HCT116 (cell line): Measurements from ENCODE around the gene GMPPB. TPM values are rescaled to one million over a fixed set of nuclear protein-coding genes. Genes with fewer than 3 reads are reported as not detected.

Source experiments
- ATAC-seq: fragments of 200-7000 bp; cut with Tn5 transposase; 2 replicates; pipeline ENCODE4 v1.9.1; 2020; ENCODE audit warnings: mild to moderate bottlenecking, moderate library complexity
- BruUV-seq: library from RNA; stranded (reverse); fragments of 400-500 nt; replicated peaks from 2 replicates; lab custom pipeline; 2021; lab: Mats Ljungman, UMichigan
- CTCF ChIA-PET: fragments of 300-600 bp; sonication (Branson Sonifier 250); formaldehyde crosslinking; loops from one replicate; lab custom pipeline; 2021; ENCODE audit warnings: antibody characterized with exemption; lab: Charles Lee
- POLR2A ChIA-PET: fragments of 300-600, 350-600 bp; sonication (Branson Sonifier 250); formaldehyde crosslinking; loops from one replicate; lab custom pipeline; 2021; ENCODE audit warnings: antibody characterized with exemption; lab: Charles Lee
- RAD21 ChIA-PET, 2 experiments: fragments of 300-600 bp; sonication (Branson Sonifier 250); formaldehyde crosslinking; loops; one replicate each; lab custom pipeline; 2023; ENCODE audit warnings: low total read pairs in 2 of 2; ENCODE audit not compliant: uncharacterized antibody in 2 of 2, unreplicated experiment in 2 of 2, low non-redundant PET in 1 of 2; lab: Charles Lee
- DNase-seq: peaks from one replicate; pipeline ENCODE4 v3.0.0-alpha.2; 2010; ENCODE audit warnings: low read depth, low spot score
- H2AFZ ChIP-seq: fragments of 200-600 bp; shearing (Covaris generic), sonication (generic); 2 replicates; pipeline ENCODE4 v1.6.1; 2017; ENCODE audit warnings: low read depth, mixed run types, mixed read lengths, antibody characterized with exemption, low read length; ENCODE audit not compliant: poor library complexity, severe bottlenecking
- H3K27ac ChIP-seq: 2 replicates; pipeline ENCODE4 v1.5.1; 2012; ENCODE audit warnings: low read depth, low read length
- H3K27me3 ChIP-seq: fragments of 200-600 bp; sonication (generic); 2 replicates; pipeline ENCODE4 v1.6.1; 2016; ENCODE audit warnings: mixed run types, low read length, mixed read lengths; ENCODE audit not compliant: insufficient read depth
- H3K36me3 ChIP-seq, 2 experiments: fragments of 200-500 bp in 1 of 2; fragments of 200-600 bp in 1 of 2; sonication (Bioruptor generic) in 1 of 2; sonication (generic) in 1 of 2; 2 replicates each; pipeline versions ENCODE4 v1.5.1 to v1.6.1; 2014 to 2016; ENCODE audit warnings: low read length in 2 of 2, inconsistent platforms in 1 of 2, mixed read lengths in 1 of 2, mixed run types in 1 of 2; ENCODE audit not compliant: insufficient read depth in 2 of 2, control insufficient read depth in 1 of 2
- H3K4me1 ChIP-seq, 2 experiments: fragments of 200-600 bp in 1 of 2; sonication (generic) in 1 of 2; 2 replicates each; pipeline versions ENCODE4 v1.5.1 to v1.6.1; 2012 to 2017; ENCODE audit warnings: low read length in 2 of 2, inconsistent platforms in 1 of 2, mild to moderate bottlenecking in 1 of 2, mixed read lengths in 1 of 2, mixed run types in 1 of 2, moderate library complexity in 1 of 2; ENCODE audit not compliant: insufficient read depth in 2 of 2, control insufficient read depth in 1 of 2
- H3K4me2 ChIP-seq: fragments of 200-600 bp; sonication (generic); 2 replicates; pipeline ENCODE4 v1.6.1; 2017; ENCODE audit warnings: mixed run types, low read length, mixed read lengths
- H3K4me3 ChIP-seq, 2 experiments: fragments of 200-600 bp in 1 of 2; sonication (generic) in 1 of 2; replicated peaks in 1 of 2; 2 replicates each; pipeline ENCODE4 v1.5.1; 2011 to 2016; ENCODE audit warnings: low read length in 2 of 2, control low read depth in 1 of 2, low read depth in 1 of 2, mild to moderate bottlenecking in 1 of 2, mixed read lengths in 1 of 2, mixed run types in 1 of 2
- H3K79me2 ChIP-seq: fragments of 200-600 bp; sonication (generic); 2 replicates; pipeline ENCODE4 v1.6.1; 2017; ENCODE audit warnings: mild to moderate bottlenecking, mixed run types, low read length, moderate library complexity, mixed read lengths; ENCODE audit not compliant: insufficient read depth
- H3K9ac ChIP-seq: fragments of 200-600 bp; sonication (generic); 2 replicates; pipeline ENCODE4 v1.6.1; 2016; ENCODE audit warnings: low read length, mixed read lengths
- H3K9me2 ChIP-seq: fragments of 200-600 bp; sonication (generic), shearing (Covaris generic); 2 replicates; pipeline ENCODE4 v1.6.1; 2017; ENCODE audit warnings: mixed run types, mild to moderate bottlenecking, moderate library complexity; ENCODE audit not compliant: insufficient read depth
- H3K9me3 ChIP-seq, 2 experiments: fragments of 200-500 bp in 1 of 2; fragments of 200-600 bp in 1 of 2; sonication (Bioruptor generic) in 1 of 2; sonication (generic) in 1 of 2; 2 replicates each; pipeline ENCODE4 v1.6.1; 2014 to 2017; ENCODE audit warnings: low read length in 2 of 2, mixed read lengths in 2 of 2, inconsistent platforms in 1 of 2, low read depth in 1 of 2, mild to moderate bottlenecking in 1 of 2, mixed run types in 1 of 2, moderate library complexity in 1 of 2; ENCODE audit not compliant: control insufficient read depth in 1 of 2, insufficient read depth in 1 of 2
- H4K20me1 ChIP-seq: fragments of 200-600 bp; sonication (generic), shearing (Covaris generic); 2 replicates; pipeline ENCODE4 v1.6.1; 2017; ENCODE audit warnings: mixed run types, mild to moderate bottlenecking, moderate library complexity; ENCODE audit not compliant: insufficient read depth
- CEBPB ChIP-seq: IDR thresholded peaks from 2 replicates; pipeline ENCODE4 v1.6.1; 2012; ENCODE audit warnings: low read depth
- EZH2 ChIP-seq: fragments of 200-600 bp; sonication (generic); IDR thresholded peaks from 2 replicates; pipeline ENCODE4 v1.6.1; 2017; ENCODE audit warnings: antibody characterized with exemption, mixed run types
- EZH2phosphoT487 ChIP-seq: fragments of 200-600 bp; IDR thresholded peaks from 2 replicates; pipeline ENCODE4 v1.6.1; 2018; ENCODE audit warnings: antibody characterized with exemption, borderline replicate concordance
- FOSL1 ChIP-seq: IDR thresholded peaks from 2 replicates; pipeline ENCODE4 v1.6.1; 2012; ENCODE audit warnings: low read depth
- JUND ChIP-seq: IDR thresholded peaks from 2 replicates; pipeline ENCODE4 v1.6.1; 2012
- MAX ChIP-seq: IDR thresholded peaks from 2 replicates; pipeline ENCODE4 v1.6.1; 2012
- POLR2A ChIP-seq: IDR thresholded peaks from 2 replicates; pipeline ENCODE4 v1.7.0; 2011; ENCODE audit warnings: borderline replicate concordance; ENCODE audit not compliant: insufficient read depth, insufficient read length; ENCODE audit errors: extremely low read depth
- POLR2AphosphoS5 ChIP-seq: IDR thresholded peaks from 2 replicates; pipeline ENCODE4 v1.6.1; 2011; ENCODE audit warnings: mild to moderate bottlenecking, low read depth, low read length, moderate library complexity
- RAD21 ChIP-seq: IDR thresholded peaks from 2 replicates; pipeline ENCODE4 v1.6.1; 2012; ENCODE audit warnings: low read depth, mild to moderate bottlenecking
- REST ChIP-seq: IDR thresholded peaks from 2 replicates; pipeline ENCODE4 v1.6.1; 2012; ENCODE audit warnings: low read depth
- SP1 ChIP-seq: IDR thresholded peaks from 2 replicates; pipeline ENCODE4 v1.6.1; 2012; ENCODE audit warnings: low read depth
- SRF ChIP-seq: IDR thresholded peaks from 2 replicates; pipeline ENCODE4 v1.6.1; 2012; ENCODE audit warnings: low read depth
- TCF7L2 ChIP-seq: IDR thresholded peaks from 2 replicates; pipeline ENCODE4 v1.7.0; 2011; ENCODE audit warnings: borderline replicate concordance, inconsistent platforms; ENCODE audit not compliant: insufficient read depth, insufficient read length; ENCODE audit errors: extremely low read depth
- ZBTB33 ChIP-seq: IDR thresholded peaks from 2 replicates; pipeline ENCODE4 v1.6.1; 2011; ENCODE audit warnings: mild to moderate bottlenecking, low read length, moderate library complexity; ENCODE audit not compliant: insufficient replicate concordance; ENCODE audit errors: extremely low read depth
- ZFX ChIP-seq: fragments of 450-650 bp; IDR thresholded peaks from 2 replicates; pipeline ENCODE4 v1.6.1; 2017
- ZNF274 ChIP-seq: fragments of 200-500 bp; sonication (Bioruptor generic); IDR thresholded peaks from 2 replicates; pipeline ENCODE4 v1.6.1; 2014; ENCODE audit warnings: mild to moderate bottlenecking, low read depth, low read length, inconsistent platforms
- intact Hi-C: fragments of 100-400 bp; cut with micrococcal nuclease; formaldehyde crosslinking; loops from 2 replicates; pipeline ENCODE4 v1.10.0; 2022
- total RNA-seq: library from RNA; stranded (reverse); gene quantifications from one replicate; pipeline ENCODE4 v1.2.1, GENCODE V29; 2021; ENCODE audit not compliant: unreplicated experiment

GMPPB gene
- total RNA-seq, 1 experiment from 2014 or later = 24.1 TPM

DNA sequence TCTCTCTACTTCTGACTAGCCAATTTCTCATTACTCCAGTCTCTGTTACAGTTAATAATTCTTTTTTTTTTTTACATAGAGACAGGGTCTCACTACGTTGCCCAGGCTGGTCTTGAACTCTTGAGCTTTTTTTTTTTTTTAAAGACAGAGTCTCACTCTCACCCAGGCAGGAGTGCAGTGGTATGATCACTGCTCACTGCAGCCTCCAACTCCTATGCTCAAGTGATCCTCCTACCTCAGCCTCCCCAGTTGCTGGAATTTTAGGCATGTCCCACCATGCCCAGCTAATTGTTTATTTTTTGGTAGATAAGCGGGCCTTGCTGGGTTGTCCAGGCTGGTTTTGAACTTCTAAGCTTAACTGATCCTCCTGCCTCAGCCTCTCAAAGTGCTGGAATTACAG, 49.0 kb upstream of the GMPPB start:
- no TSS peak for BruUV-seq
- H3K9ac ChIP-seq = no peak overlapping the region
- TF ChIP-seq POLR2AphosphoS5 (no peak), CEBPB (no peak), FOSL1 (no peak), REST (no peak), MAX (no peak), EZH2phosphoT487 (no peak), JUND (no peak), POLR2A (no peak), ZBTB33 (no peak), RAD21 (no peak), SP1 (no peak), SRF (no peak), EZH2 (no peak), ZFX (no peak), TCF7L2 (no peak), ZNF274 (no peak)
- no peaks in the 10 kb centered on the region for H3K9me3 ChIP-seq
- H3K9me2 ChIP-seq = no peaks in the 10 kb centered on the region
- H3K79me2 ChIP-seq = peaks cover 84% of the 10 kb centered on the region
- CTCF ChIA-PET = no interaction called here
- H2AFZ ChIP-seq = no peak overlapping the region
- H4K20me1 ChIP-seq = 0 out of 2 replicates have a peak, but pooled peaks cover 3% of the 10 kb centered on the region
- H3K27ac ChIP-seq = no peak overlapping the region
- intact Hi-C loops = no loop called here
- POLR2A ChIA-PET = no interaction called here
- no peaks in the 10 kb centered on the region for H3K27me3 ChIP-seq
- RAD21 ChIA-PET = no interaction called here
- DNase-seq = no peak
- no peak for ATAC-seq
- H3K4me2 ChIP-seq = no peak overlapping the region
- H3K4me3 ChIP-seq = no peak overlapping the region
- H3K4me1 ChIP-seq = no peaks in the 10 kb centered on the region; a peak in 1 of 4 replicates
- H3K36me3 ChIP-seq = peaks cover 0 to 4% of the 10 kb centered on the region in 2 experiments; a peak in 1 of 4 replicates
